ENCODE data around the gene CDC42BPA. TPM values are rescaled to one million over a fixed set of nuclear protein-coding genes. Genes with fewer than 3 reads are reported as not detected.
A peak's percentile ranks its signal among the peaks of the same experiment; 100 is the strongest.

The CDC42BPA gene
- total RNA-seq, 1 experiment from 2014 or later: 32.0 TPM

- ATAC-seq (no peak), DNase-seq (no peak)
- Histone ChIP-seq H3K4me1 (ENCODE audit: insufficient read depth, low read length) (no peaks in the 10 kb centered on the region), H3K9me3 (ENCODE audit: low read length) (no peaks in the 10 kb centered on the region), H3K79me2 (ENCODE audit: low read length) (no peaks in the 10 kb centered on the region), H3K4me3 (ENCODE audit: low read length) (no peak overlapping the region), H3K4me2 (ENCODE audit: low read length) (no peak overlapping the region), H3F3A (ENCODE audit: low read length, unreplicated experiment) (no peaks in the 10 kb centered on the region), H4K20me1 (ENCODE audit: low read length) (no peaks in the 10 kb centered on the region), H2AFZ (ENCODE audit: low read length) (no peak overlapping the region), H3K27me3 (ENCODE audit: low read length) (no peaks in the 10 kb centered on the region), H3K9ac (ENCODE audit: low read length) (no peak overlapping the region), H3K27ac (ENCODE audit: low read length) (no peak overlapping the region), H3K36me3 (ENCODE audit: low read depth, low read length) (no peaks in the 10 kb centered on the region), H3K9me2 (replicated peaks; ENCODE audit: low read length) (no peaks in the 10 kb centered on the region)
- intact Hi-C loops (cut with micrococcal nuclease): no loop called here
- BruUV-seq (replicated peaks): no TSS peak
- ChIA-PET CTCF (no interaction called here), POLR2A (ENCODE audit: unreplicated experiment) (interaction anchor here (0.6 kb wide), 1 partner anchor 48 kb away, joined by 3 read pairs; no protein-coding TSS in a partner anchor)
- no peak for TF ChIP-seq CTCF (conservative IDR thresholded peaks at IDR 0.05; ENCODE audit: low read depth, low read length)
Observed at GRCh38 chr1:226993814-226994585, 324.3 kb downstream of the CDC42BPA start.

- H3K27ac ChIP-seq (ENCODE audit: low read length): no peak overlapping the region
- BruUV-seq (replicated peaks): no TSS peak
- H3F3A ChIP-seq (ENCODE audit: low read length, unreplicated experiment): no peaks in the 10 kb centered on the region
- intact Hi-C loops (cut with micrococcal nuclease): no loop called here
- no peak overlapping the region for H2AFZ ChIP-seq (ENCODE audit: low read length)
- H3K79me2 ChIP-seq (ENCODE audit: low read length): no peaks in the 10 kb centered on the region
- no peak overlapping the region for H3K4me2 ChIP-seq (ENCODE audit: low read length)
- CTCF ChIA-PET: no interaction called here
- ATAC-seq (no peak), DNase-seq (no peak)
- TF ChIP-seq CTCF (conservative IDR thresholded peaks at IDR 0.05; ENCODE audit: low read depth, low read length): no peak
- no peak for TF ChIP-seq EZH2phosphoT487 (IDR thresholded peaks at IDR 0.05; ENCODE audit: borderline replicate concordance, low read length)
- TF ChIP-seq EZH2 (IDR thresholded peaks at IDR 0.05; ENCODE audit: low read length, unreplicated experiment): no peak
- no peaks in the 10 kb centered on the region for H3K9me2 ChIP-seq (replicated peaks; ENCODE audit: low read length)
- peaks cover 12% of the 10 kb centered on the region for H3K4me1 ChIP-seq (ENCODE audit: insufficient read depth, low read length)
- H3K27me3 ChIP-seq (ENCODE audit: low read length): no peaks in the 10 kb centered on the region
- H3K4me3 ChIP-seq (ENCODE audit: low read length): no peak overlapping the region
- POLR2A ChIA-PET (ENCODE audit: unreplicated experiment): no interaction called here
- no peaks in the 10 kb centered on the region for H4K20me1 ChIP-seq (ENCODE audit: low read length)
- H3K9me3 ChIP-seq (ENCODE audit: low read length): no peaks in the 10 kb centered on the region
- H3K9ac ChIP-seq (ENCODE audit: low read length): no peak overlapping the region
- peaks cover 7% of the 10 kb centered on the region for H3K36me3 ChIP-seq (ENCODE audit: low read depth, low read length)
Observed at GRCh38 chr1:226991920-226992319, 326.4 kb downstream of the CDC42BPA start.

- no peaks in the 10 kb centered on the region for H4K20me1 ChIP-seq (ENCODE audit: low read length)
- POLR2A ChIA-PET (ENCODE audit: unreplicated experiment): no interaction called here
- no peak for ATAC-seq
Observed at GRCh38 chr1:226990133-226990716, 328.1 kb downstream of the CDC42BPA start.

More at GRCh38 chr1:226990133-226990716, 328.1 kb downstream of the CDC42BPA start:
- TF ChIP-seq EZH2 (IDR thresholded peaks at IDR 0.05; ENCODE audit: low read length, unreplicated experiment) (no peak), EZH2phosphoT487 (IDR thresholded peaks at IDR 0.05; ENCODE audit: borderline replicate concordance, low read length) (no peak), CTCF (conservative IDR thresholded peaks at IDR 0.05; ENCODE audit: low read depth, low read length) (no peak)
- Histone ChIP-seq H3F3A (ENCODE audit: low read length, unreplicated experiment) (no peaks in the 10 kb centered on the region), H3K9me3 (ENCODE audit: low read length) (no peaks in the 10 kb centered on the region), H3K4me1 (ENCODE audit: insufficient read depth, low read length) (peaks cover 12% of the 10 kb centered on the region), H3K27ac (ENCODE audit: low read length) (no peak overlapping the region), H3K4me3 (ENCODE audit: low read length) (no peak overlapping the region), H2AFZ (ENCODE audit: low read length) (no peak overlapping the region), H3K27me3 (ENCODE audit: low read length) (no peaks in the 10 kb centered on the region), H3K36me3 (ENCODE audit: low read depth, low read length) (peaks cover 16% of the 10 kb centered on the region), H3K4me2 (ENCODE audit: low read length) (no peak overlapping the region), H3K9me2 (replicated peaks; ENCODE audit: low read length) (no peaks in the 10 kb centered on the region), H3K79me2 (ENCODE audit: low read length) (no peaks in the 10 kb centered on the region), H3K9ac (ENCODE audit: low read length) (no peak overlapping the region)
- intact Hi-C loops (cut with micrococcal nuclease): no loop called here
- CTCF ChIA-PET: no interaction called here
- no peak for DNase-seq
- TSS peak; percentile 4 for BruUV-seq (replicated peaks)
